SJCRH30 (cell line): ENCODE data around the gene PRPF39. TPM values are rescaled to one million over a fixed set of nuclear protein-coding genes. Genes with fewer than 3 reads are reported as not detected.
A peak's percentile ranks its signal among the peaks of the same experiment; 100 is the strongest.
"Not testable (repeated sequence)": the region's sequence is repeated elsewhere in the genome, so short reads cannot be mapped to it uniquely, and the experiment has no call there.

Source experiments
- DNase-seq, 2 experiments: peaks; one replicate each; pipeline ENCODE4 v3.0.0-alpha.2; 2015 to 2020
- H3K27ac ChIP-seq: fragments of 250-450 bp; sonication (Bioruptor Pico); 2 replicates; pipeline ENCODE4 v1.5.1; 2020; ENCODE audit warnings: mild to moderate bottlenecking, moderate library complexity
- H3K27me3 ChIP-seq: fragments of 250-450 bp; sonication (Bioruptor Pico); 2 replicates; pipeline ENCODE4 v1.5.1; 2020; ENCODE audit warnings: mild to moderate bottlenecking, moderate library complexity
- H3K36me3 ChIP-seq: fragments of 250-450 bp; sonication (Bioruptor Pico); 2 replicates; pipeline ENCODE4 v1.5.1; 2020; ENCODE audit warnings: mild to moderate bottlenecking, moderate library complexity
- H3K4me1 ChIP-seq: fragments of 250-450 bp; sonication (Bioruptor Pico); 2 replicates; pipeline ENCODE4 v1.5.1; 2020; ENCODE audit warnings: mild to moderate bottlenecking, moderate library complexity
- H3K4me3 ChIP-seq: fragments of 250-450 bp; sonication (Bioruptor Pico); 2 replicates; pipeline ENCODE4 v1.5.1; 2020; ENCODE audit warnings: mild to moderate bottlenecking, moderate library complexity
- H3K9me3 ChIP-seq: fragments of 250-450 bp; sonication (Bioruptor Pico); replicated peaks from 2 replicates; pipeline ENCODE4 v1.5.1; 2020; ENCODE audit warnings: mild to moderate bottlenecking, moderate library complexity
- total RNA-seq: library from RNA; depleted of rRNA; stranded (reverse); fragments of >200 nt; shearing (Covaris generic); gene quantifications from 2 replicates; pipeline ENCODE4 v1.2.3, GENCODE V29; 2014

The PRPF39 gene
- total RNA-seq, 1 experiment from 2014 or later, result 57.0 TPM

GRCh38 chr14:45066667-45067066, 17.2 kb upstream of the PRPF39 start:
- H3K4me3 ChIP-seq, result no peak overlapping the region
- no peaks in the 10 kb centered on the region for H3K27me3 ChIP-seq
- peaks cover 6% of the 10 kb centered on the region; the same call in 1 of the 2 replicates for H3K4me1 ChIP-seq
- no peak for DNase-seq
- H3K9me3 ChIP-seq, result no peaks in the 10 kb centered on the region
- peaks cover 16% of the 10 kb centered on the region for H3K36me3 ChIP-seq
- H3K27ac ChIP-seq, result no peak overlapping the region

GRCh38 chr14:45068396-45068795, 15.5 kb upstream of the PRPF39 start:
- peaks cover 6% of the 10 kb centered on the region; the same call in 1 of the 2 replicates for H3K4me1 ChIP-seq
- no peaks in the 10 kb centered on the region for H3K27me3 ChIP-seq
- H3K36me3 ChIP-seq, result peaks cover 16% of the 10 kb centered on the region
- H3K27ac ChIP-seq, result no peak overlapping the region
- H3K9me3 ChIP-seq, result no peaks in the 10 kb centered on the region
- no peak overlapping the region for H3K4me3 ChIP-seq
- no peak for DNase-seq

GRCh38 chr14:45070215-45070614, 13.7 kb upstream of the PRPF39 start:
- no peaks in the 10 kb centered on the region for H3K9me3 ChIP-seq
- H3K4me1 ChIP-seq, result peaks cover 6% of the 10 kb centered on the region; the same call in 1 of the 2 replicates
- no peak overlapping the region for H3K27ac ChIP-seq
- DNase-seq, result no peak
- H3K27me3 ChIP-seq, result no peaks in the 10 kb centered on the region
- H3K4me3 ChIP-seq, result no peak overlapping the region
- H3K36me3 ChIP-seq, result peaks cover 18% of the 10 kb centered on the region

- Histone ChIP-seq H3K4me3 (no peak overlapping the region), H3K27ac (no peak overlapping the region), H3K36me3 (peaks cover 17% of the 10 kb centered on the region), H3K4me1 (no peaks in the 10 kb centered on the region), H3K27me3 (no peaks in the 10 kb centered on the region), H3K9me3 (no peaks in the 10 kb centered on the region)
- DNase-seq, result no peak
These were observed 11.8 kb upstream of the PRPF39 start for GRCh38 chr14:45072126-45072525.

- H3K27ac ChIP-seq, result no peak overlapping the region
- H3K4me3 ChIP-seq, result no peak overlapping the region
- peaks cover 16% of the 10 kb centered on the region for H3K36me3 ChIP-seq
- H3K27me3 ChIP-seq, result no peaks in the 10 kb centered on the region
- no peaks in the 10 kb centered on the region for H3K9me3 ChIP-seq
- H3K4me1 ChIP-seq, result no peaks in the 10 kb centered on the region
- no peak for DNase-seq
These were observed 10.6 kb upstream of the PRPF39 start for GRCh38 chr14:45073231-45073879.

GRCh38 chr14:45078323-45078722, 5.6 kb upstream of the PRPF39 start:
- no peak overlapping the region for H3K27ac ChIP-seq
- H3K4me1 ChIP-seq, result no peaks in the 10 kb centered on the region
- no peak for DNase-seq
- no peaks in the 10 kb centered on the region for H3K27me3 ChIP-seq
- no peaks in the 10 kb centered on the region for H3K9me3 ChIP-seq
- H3K36me3 ChIP-seq, result peaks cover 2% of the 10 kb centered on the region; the same call in 1 of the 2 replicates
- no peak overlapping the region for H3K4me3 ChIP-seq

- not testable (repeated sequence) for H3K4me1 ChIP-seq, DNase-seq, H3K4me3 ChIP-seq
These were observed 3.4 kb upstream of the PRPF39 start for GRCh38 chr14:45080416-45080968.

GRCh38 chr14:45081096-45081495, 2.8 kb upstream of the PRPF39 start:
- not testable (repeated sequence) for H3K4me3 ChIP-seq, H3K27me3 ChIP-seq, H3K9me3 ChIP-seq, H3K27ac ChIP-seq, H3K4me1 ChIP-seq, DNase-seq, H3K36me3 ChIP-seq

More at GRCh38 chr14:45080416-45080968, 3.4 kb upstream of the PRPF39 start:
- not testable (repeated sequence) for H3K9me3 ChIP-seq, H3K27me3 ChIP-seq, H3K36me3 ChIP-seq, H3K27ac ChIP-seq

GRCh38 chr14:45082420-45082819, 1.5 kb upstream of the PRPF39 start:
- Histone ChIP-seq H3K36me3 (no peaks in the 10 kb centered on the region), H3K4me1 (peaks cover 4% of the 10 kb centered on the region; the same call in 1 of the 2 replicates), H3K27ac (no peak overlapping the region), H3K9me3 (no peaks in the 10 kb centered on the region), H3K4me3 (no peak overlapping the region), H3K27me3 (no peaks in the 10 kb centered on the region)
- no peak for DNase-seq

- Histone ChIP-seq H3K27ac (no peak overlapping the region), H3K36me3 (0 out of 2 replicates have a peak, but pooled peaks cover 3% of the 10 kb centered on the region), H3K4me1 (peaks cover 4% of the 10 kb centered on the region; the same call in 1 of the 2 replicates), H3K27me3 (no peaks in the 10 kb centered on the region), H3K9me3 (no peaks in the 10 kb centered on the region), H3K4me3 (peak overlapping the region; percentile 82)
- DNase-seq, result no peak
These were observed 320 bp upstream of the PRPF39 start for GRCh38 chr14:45083617-45083975.

- Histone ChIP-seq H3K9me3 (no peaks in the 10 kb centered on the region), H3K4me1 (peaks cover 4% of the 10 kb centered on the region; the same call in 1 of the 2 replicates), H3K27ac (peak overlapping the region; percentile 85), H3K4me3 (peak overlapping the region; percentile 82), H3K36me3 (0 out of 2 replicates have a peak, but pooled peaks cover 3% of the 10 kb centered on the region), H3K27me3 (no peaks in the 10 kb centered on the region)
- DNase-seq, result peak in 1 of 2 experiments; percentile 34
These were observed 1.0 kb downstream of the PRPF39 start for GRCh38 chr14:45084946-45085346.

GRCh38 chr14:45089813-45090212, 5.9 kb downstream of the PRPF39 start:
- H3K27ac ChIP-seq, result no peak overlapping the region
- H3K9me3 ChIP-seq, result no peaks in the 10 kb centered on the region
- H3K4me1 ChIP-seq, result peaks cover 4% of the 10 kb centered on the region; the same call in 1 of the 2 replicates
- no peak overlapping the region for H3K4me3 ChIP-seq
- DNase-seq, result no peak
- H3K36me3 ChIP-seq, result peaks cover 26% of the 10 kb centered on the region
- no peaks in the 10 kb centered on the region for H3K27me3 ChIP-seq

GRCh38 chr14:45091710-45092109, 7.8 kb downstream of the PRPF39 start:
- DNase-seq, result no peak
- Histone ChIP-seq H3K27me3 (no peaks in the 10 kb centered on the region), H3K4me1 (no peaks in the 10 kb centered on the region; the same call in 1 of the 2 replicates)

GRCh38 chr14:45094275-45094674, 10.4 kb downstream of the PRPF39 start:
- Histone ChIP-seq H3K9me3 (no peaks in the 10 kb centered on the region), H3K27me3 (no peaks in the 10 kb centered on the region), H3K27ac (no peak overlapping the region), H3K4me1 (no peaks in the 10 kb centered on the region; the same call in 1 of the 2 replicates), H3K4me3 (no peak overlapping the region), H3K36me3 (peaks cover 63% of the 10 kb centered on the region)
- DNase-seq, result no peak

More at GRCh38 chr14:45091710-45092109, 7.8 kb downstream of the PRPF39 start:
- no peaks in the 10 kb centered on the region for H3K9me3 ChIP-seq
- no peak overlapping the region for H3K4me3 ChIP-seq
- H3K27ac ChIP-seq, result no peak overlapping the region
- peaks cover 44% of the 10 kb centered on the region for H3K36me3 ChIP-seq

- DNase-seq, result no peak
- H3K36me3 ChIP-seq, result peaks cover 69% of the 10 kb centered on the region
- no peak overlapping the region for H3K27ac ChIP-seq
- H3K4me3 ChIP-seq, result no peak overlapping the region
- H3K9me3 ChIP-seq, result no peaks in the 10 kb centered on the region
- H3K27me3 ChIP-seq, result no peaks in the 10 kb centered on the region
- H3K4me1 ChIP-seq, result no peaks in the 10 kb centered on the region; the same call in 1 of the 2 replicates
These were observed 11.2 kb downstream of the PRPF39 start for GRCh38 chr14:45095143-45095542.
